ENCODE results near the gene CCDC178. TPM values are rescaled to one million over a fixed set of nuclear protein-coding genes. Genes with fewer than 3 reads are reported as not detected.

The CCDC178 gene
- total RNA-seq, 1 donor from 2014 or later = not detected

GRCh38 chr18:33020877-33021276 is 419.6 kb downstream of the CCDC178 start:
- no peak overlapping the region for H3K27ac Mint-ChIP-seq (ENCODE audit: unreplicated experiment)
- no peak for DNase-seq (ENCODE audit: low spot score)
- no peaks in the 10 kb centered on the region for H3K36me3 Mint-ChIP-seq (ENCODE audit: low read depth)
- no peaks in the 10 kb centered on the region for H3K4me1 Mint-ChIP-seq (ENCODE audit: low read depth)
- no peaks in the 10 kb centered on the region for H3K27me3 Mint-ChIP-seq (ENCODE audit: low read depth)
- TF ChIP-seq CTCF (IDR thresholded peaks at IDR 0.05) = peak; percentile 13
- H3K9me3 Mint-ChIP-seq (ENCODE audit: low read depth) = peaks cover 8% of the 10 kb centered on the region
- no peak overlapping the region for H3K4me3 Mint-ChIP-seq (ENCODE audit: unreplicated experiment)

GRCh38 chr18:33014060-33014796 is 426.3 kb downstream of the CCDC178 start:
- no peaks in the 10 kb centered on the region for H3K27me3 Mint-ChIP-seq (ENCODE audit: low read depth)

DNA sequence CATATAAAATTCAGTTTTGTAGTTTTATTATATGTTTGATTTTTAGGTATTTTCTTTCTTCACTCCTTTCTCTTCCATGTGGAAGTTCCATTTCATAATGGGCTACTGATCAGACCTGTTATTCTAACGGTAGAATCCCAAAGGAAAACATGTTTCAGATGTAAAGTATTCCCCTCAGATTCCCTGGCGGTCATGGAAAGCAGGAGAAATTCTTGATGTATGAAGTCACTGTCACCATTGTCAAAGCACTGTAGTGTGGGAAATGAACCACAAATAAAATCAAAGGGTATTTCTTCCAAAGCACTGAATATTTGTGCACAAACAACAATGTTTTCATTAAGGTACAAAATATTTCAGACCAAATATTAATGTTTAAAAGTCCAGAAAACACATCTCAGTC is 430.4 kb downstream of the CCDC178 start:
- H3K27ac Mint-ChIP-seq (ENCODE audit: unreplicated experiment) = peak overlapping the region; percentile 62
- H3K4me1 Mint-ChIP-seq (ENCODE audit: low read depth) = peaks cover 24% of the 10 kb centered on the region

More at GRCh38 chr18:33014060-33014796, 426.3 kb downstream of the CCDC178 start:
- DNase-seq (ENCODE audit: low spot score) = no peak
- H3K36me3 Mint-ChIP-seq (ENCODE audit: low read depth) = peaks cover 2% of the 10 kb centered on the region
- H3K4me3 Mint-ChIP-seq (ENCODE audit: unreplicated experiment) = no peak overlapping the region
- H3K4me1 Mint-ChIP-seq (ENCODE audit: low read depth) = peaks cover 24% of the 10 kb centered on the region
- H3K27ac Mint-ChIP-seq (ENCODE audit: unreplicated experiment) = no peak overlapping the region
- TF ChIP-seq CTCF (IDR thresholded peaks at IDR 0.05) = no peak
- H3K9me3 Mint-ChIP-seq (ENCODE audit: low read depth) = peaks cover 14% of the 10 kb centered on the region

DNA sequence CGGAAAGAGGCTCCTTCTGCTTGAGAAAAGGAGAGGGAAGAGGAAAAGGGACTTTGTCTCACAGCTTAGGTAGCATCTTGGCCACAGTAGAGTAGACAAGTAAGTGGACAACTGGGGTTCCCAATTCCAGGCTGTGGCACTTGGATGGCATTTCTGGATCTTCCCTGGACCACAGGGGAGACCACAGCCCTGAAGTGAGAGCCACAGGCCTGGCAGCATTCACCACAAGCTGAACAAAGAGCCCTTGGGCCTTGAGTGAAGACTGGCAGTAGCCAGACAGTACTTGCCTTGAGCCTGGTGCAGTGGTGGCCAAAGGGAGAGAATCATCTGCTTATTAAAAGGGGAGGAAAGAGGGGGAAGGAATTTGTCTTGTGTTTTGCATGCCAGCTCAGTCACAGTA is 441.6 kb downstream of the CCDC178 start:
- peaks cover 3% of the 10 kb centered on the region for H3K36me3 Mint-ChIP-seq (ENCODE audit: low read depth)

More for the DNA sequence above, 430.4 kb downstream of the CCDC178 start:
- Mint-ChIP-seq H3K4me3 (ENCODE audit: unreplicated experiment) (no peak overlapping the region), H3K9me3 (ENCODE audit: low read depth) (peaks cover 5% of the 10 kb centered on the region), H3K36me3 (ENCODE audit: low read depth) (peaks cover 2% of the 10 kb centered on the region), H3K27me3 (ENCODE audit: low read depth) (no peaks in the 10 kb centered on the region)
- DNase-seq (ENCODE audit: low spot score) = no peak
- TF ChIP-seq CTCF (IDR thresholded peaks at IDR 0.05) = peak; percentile 34

DNA sequence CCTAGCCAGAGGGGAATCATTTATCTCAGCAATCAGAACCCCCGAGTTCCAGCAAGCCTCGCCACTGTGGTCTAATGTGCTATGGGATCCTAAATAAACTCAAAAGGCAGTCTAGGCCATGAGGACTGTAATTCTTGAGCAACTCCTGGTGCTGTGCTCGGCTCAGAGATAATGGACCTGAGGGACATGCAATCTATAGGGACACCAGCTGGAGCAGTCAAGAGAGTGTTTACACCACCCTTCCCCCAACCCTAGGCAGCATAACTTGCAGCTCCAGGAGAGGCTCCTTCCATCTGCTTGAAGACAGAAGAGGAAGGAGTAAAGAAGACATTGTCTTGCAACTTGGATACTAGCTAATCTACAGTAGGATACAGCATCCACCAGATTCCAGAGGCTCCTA is 442.2 kb downstream of the CCDC178 start:
- no peak for DNase-seq (ENCODE audit: low spot score)
- H3K4me3 Mint-ChIP-seq (ENCODE audit: unreplicated experiment) = no peak overlapping the region
- no peak for TF ChIP-seq CTCF (IDR thresholded peaks at IDR 0.05)
- H3K36me3 Mint-ChIP-seq (ENCODE audit: low read depth) = peaks cover 3% of the 10 kb centered on the region
- no peaks in the 10 kb centered on the region for H3K4me1 Mint-ChIP-seq (ENCODE audit: low read depth)
- peaks cover 25% of the 10 kb centered on the region for H3K9me3 Mint-ChIP-seq (ENCODE audit: low read depth)
- no peaks in the 10 kb centered on the region for H3K27me3 Mint-ChIP-seq (ENCODE audit: low read depth)
- H3K27ac Mint-ChIP-seq (ENCODE audit: unreplicated experiment) = no peak overlapping the region

More for the DNA sequence above, 441.6 kb downstream of the CCDC178 start:
- DNase-seq (ENCODE audit: low spot score) = no peak
- Mint-ChIP-seq H3K4me3 (ENCODE audit: unreplicated experiment) (no peak overlapping the region), H3K27ac (ENCODE audit: unreplicated experiment) (no peak overlapping the region), H3K27me3 (ENCODE audit: low read depth) (no peaks in the 10 kb centered on the region), H3K4me1 (ENCODE audit: low read depth) (no peaks in the 10 kb centered on the region), H3K9me3 (ENCODE audit: low read depth) (peaks cover 25% of the 10 kb centered on the region)
- no peak for TF ChIP-seq CTCF (IDR thresholded peaks at IDR 0.05)
